ENCODE results near the gene NPAS3. TPM values are rescaled to one million over a fixed set of nuclear protein-coding genes. Genes with fewer than 3 reads are reported as not detected.

NPAS3 gene
- total RNA-seq, 1 experiment from 2014 or later, result not detected

DNA sequence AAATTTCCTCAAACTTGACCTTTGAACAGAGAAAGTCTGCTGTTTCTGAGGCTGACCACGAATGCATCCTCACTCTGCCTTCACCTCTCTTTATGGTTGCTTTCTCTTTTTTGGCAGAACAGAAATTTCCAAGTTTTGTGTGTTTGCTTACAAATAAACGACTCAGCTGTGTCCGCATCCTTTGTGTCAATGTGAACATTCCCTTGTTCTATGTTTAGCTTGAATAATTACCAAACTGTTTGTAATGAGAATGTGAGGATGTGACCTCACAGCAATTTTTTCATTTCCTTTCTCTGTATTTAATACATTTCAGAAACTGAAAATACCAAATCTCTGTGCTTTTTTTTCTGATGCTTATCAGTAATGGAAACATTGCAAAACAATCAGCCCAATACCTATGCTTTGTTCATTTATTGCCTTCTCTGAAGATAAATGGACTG, 601.3 kb downstream of the NPAS3 start:
- no TSS peak for BruUV-seq (replicated peaks)
- no peaks in the 10 kb centered on the region for H4K20me1 ChIP-seq (ENCODE audit: insufficient read depth)
- H3F3A ChIP-seq (ENCODE audit: insufficient read depth, low read depth), result no peaks in the 10 kb centered on the region
- ChIA-PET CTCF (no interaction called here), POLR2A (ENCODE audit: unreplicated experiment) (interaction anchor here (0.7 kb wide), 1 partner anchor 1591 kb away, joined by 4 read pairs; no protein-coding TSS in a partner anchor)
- no peaks in the 10 kb centered on the region for H3K27me3 ChIP-seq (ENCODE audit: insufficient read depth, low read depth)
- no peaks in the 10 kb centered on the region for H3K9me2 ChIP-seq (ENCODE audit: insufficient read depth)
- H2AFZ ChIP-seq, result no peak overlapping the region
- H3K36me3 ChIP-seq (ENCODE audit: low read depth), result no peaks in the 10 kb centered on the region
- H3K4me3 ChIP-seq, result no peak overlapping the region
- intact Hi-C loops (cut with micrococcal nuclease; ENCODE audit: unreplicated experiment), result no loop called here
- H3K79me2 ChIP-seq (ENCODE audit: low read depth), result no peaks in the 10 kb centered on the region
- H3K9me3 ChIP-seq (ENCODE audit: insufficient read depth, low read depth), result no peaks in the 10 kb centered on the region
- no peaks in the 10 kb centered on the region for H3K4me1 ChIP-seq (replicated peaks; ENCODE audit: insufficient read depth)
- H3K27ac ChIP-seq, result no peak overlapping the region
- no peak overlapping the region for H3K4me2 ChIP-seq
- DNase-seq, result no peak
- TF ChIP-seq CTCF (conservative IDR thresholded peaks at IDR 0.05) (no peak), EZH2 (IDR thresholded peaks at IDR 0.05; ENCODE audit: low read depth) (no peak)

GRCh38 chr14:33541171-33541570, 602.5 kb downstream of the NPAS3 start:
- no peak for DNase-seq
- no peak overlapping the region for H3K4me2 ChIP-seq
- no peaks in the 10 kb centered on the region for H3K4me1 ChIP-seq (replicated peaks; ENCODE audit: insufficient read depth)
- CTCF ChIA-PET, result no interaction called here
- H3K36me3 ChIP-seq (ENCODE audit: low read depth), result no peaks in the 10 kb centered on the region
- H3K79me2 ChIP-seq (ENCODE audit: low read depth), result no peaks in the 10 kb centered on the region
- TF ChIP-seq EZH2 (IDR thresholded peaks at IDR 0.05; ENCODE audit: low read depth), result no peak
- TF ChIP-seq CTCF (conservative IDR thresholded peaks at IDR 0.05), result no peak
- H3K27ac ChIP-seq, result no peak overlapping the region
- intact Hi-C loops (cut with micrococcal nuclease; ENCODE audit: unreplicated experiment), result no loop called here
- POLR2A ChIA-PET (ENCODE audit: unreplicated experiment), result no interaction called here
- no TSS peak for BruUV-seq (replicated peaks)
- no peaks in the 10 kb centered on the region for H4K20me1 ChIP-seq (ENCODE audit: insufficient read depth)
- H3K27me3 ChIP-seq (ENCODE audit: insufficient read depth, low read depth), result no peaks in the 10 kb centered on the region
- no peaks in the 10 kb centered on the region for H3K9me2 ChIP-seq (ENCODE audit: insufficient read depth)
- H2AFZ ChIP-seq, result no peak overlapping the region
- no peak overlapping the region for H3K4me3 ChIP-seq
- no peaks in the 10 kb centered on the region for H3K9me3 ChIP-seq (ENCODE audit: insufficient read depth, low read depth)
- no peaks in the 10 kb centered on the region for H3F3A ChIP-seq (ENCODE audit: insufficient read depth, low read depth)

GRCh38 chr14:33542338-33543287, 603.9 kb downstream of the NPAS3 start:
- Histone ChIP-seq H3K79me2 (ENCODE audit: low read depth) (no peaks in the 10 kb centered on the region), H3K4me3 (no peak overlapping the region), H3K9me2 (ENCODE audit: insufficient read depth) (no peaks in the 10 kb centered on the region), H3K36me3 (ENCODE audit: low read depth) (no peaks in the 10 kb centered on the region), H3K27me3 (ENCODE audit: insufficient read depth, low read depth) (no peaks in the 10 kb centered on the region), H4K20me1 (ENCODE audit: insufficient read depth) (no peaks in the 10 kb centered on the region), H3K27ac (no peak overlapping the region), H3F3A (ENCODE audit: insufficient read depth, low read depth) (no peaks in the 10 kb centered on the region), H3K4me1 (replicated peaks; ENCODE audit: insufficient read depth) (no peaks in the 10 kb centered on the region), H3K4me2 (no peak overlapping the region), H2AFZ (no peak overlapping the region), H3K9me3 (ENCODE audit: insufficient read depth, low read depth) (no peaks in the 10 kb centered on the region)
- no peak for DNase-seq
- no peak for TF ChIP-seq CTCF (conservative IDR thresholded peaks at IDR 0.05)
- no peak for TF ChIP-seq EZH2 (IDR thresholded peaks at IDR 0.05; ENCODE audit: low read depth)
- POLR2A ChIA-PET (ENCODE audit: unreplicated experiment), result no interaction called here
- CTCF ChIA-PET, result no interaction called here
- no TSS peak for BruUV-seq (replicated peaks)
- intact Hi-C loops (cut with micrococcal nuclease; ENCODE audit: unreplicated experiment), result no loop called here
